GM19351 (cell line): ENCODE data around the gene EPS8.
"Not testable (repeated sequence)": the region's sequence is repeated elsewhere in the genome, so short reads cannot be mapped to it uniquely, and the experiment has no call there.

Experiments used
- ATAC-seq: cut with Tn5 transposase; IDR thresholded peaks from one replicate; pipeline ENCODE4 v1.9.1; 2021; ENCODE audit warnings: mild to moderate bottlenecking, moderate library complexity; ENCODE audit not compliant: unreplicated experiment

The EPS8 gene

DNA sequence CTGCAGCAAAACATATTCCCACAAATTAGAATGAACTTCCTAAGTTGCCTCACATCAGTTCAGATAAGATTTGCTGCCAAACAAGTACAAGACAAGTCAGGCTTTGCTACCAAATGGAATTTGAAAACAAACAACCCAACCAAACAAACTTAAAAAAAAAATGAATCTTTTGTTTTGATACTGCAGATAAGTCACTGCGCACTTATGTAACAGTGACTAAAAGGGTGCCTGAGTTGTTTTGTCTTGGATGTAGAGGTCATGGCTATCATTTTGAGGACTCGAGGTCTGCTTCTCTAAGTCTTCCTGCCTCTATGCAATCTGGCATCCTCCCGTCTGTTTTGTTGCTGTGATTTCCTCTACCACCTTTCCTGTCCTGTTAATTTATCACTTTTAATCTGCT lies 11.1 kb upstream of the EPS8 start:
- no peak for ATAC-seq

DNA sequence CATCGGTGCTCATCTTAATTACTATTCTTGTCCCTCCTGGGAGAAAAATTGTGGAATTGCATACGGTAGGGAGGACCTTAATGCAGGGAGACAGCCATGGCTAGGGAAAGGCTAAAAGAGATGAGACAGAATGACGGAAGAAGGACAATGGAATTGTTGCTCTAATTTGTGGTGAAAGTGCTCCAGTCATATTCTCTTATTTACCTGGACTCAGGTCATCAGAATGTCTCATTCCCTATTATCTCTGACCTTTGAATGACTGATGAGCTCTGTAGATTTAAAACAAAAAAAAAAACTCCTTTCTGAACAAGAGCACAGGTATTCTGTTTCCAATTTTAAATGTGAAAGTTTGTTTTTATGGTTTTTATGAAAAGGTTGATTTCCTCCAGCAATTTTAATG lies 8.6 kb upstream of the EPS8 start:
- no peak for ATAC-seq

DNA sequence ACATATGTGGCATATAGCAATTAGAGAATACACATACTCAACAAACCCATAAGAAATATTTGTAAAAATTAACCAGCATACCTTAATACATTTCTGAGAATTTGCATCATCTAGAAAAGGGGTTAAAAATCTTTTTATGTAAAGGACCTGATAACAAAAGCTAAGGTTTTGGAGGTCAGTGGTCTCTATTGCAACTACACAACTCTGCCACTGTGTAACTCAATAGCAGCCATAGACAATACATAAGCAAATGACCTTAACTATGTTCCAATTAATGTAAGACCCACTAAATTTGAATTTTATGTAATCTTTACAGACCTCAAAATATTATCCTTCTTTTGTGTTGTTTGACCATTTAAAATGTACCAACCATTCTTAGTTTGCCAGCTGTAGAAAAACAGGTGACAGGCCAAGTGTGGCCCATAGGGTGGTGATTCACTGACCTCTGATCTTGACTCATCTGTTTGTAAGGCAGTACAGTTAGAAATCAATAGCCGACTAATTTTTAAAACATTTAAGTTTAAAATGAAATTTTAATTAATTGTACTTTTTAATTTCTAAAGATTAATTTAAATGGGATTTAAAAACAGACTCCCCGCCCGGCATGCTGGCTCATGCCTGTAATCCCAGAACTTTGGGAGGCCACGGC lies 7.4 kb upstream of the EPS8 start:
- no peak for ATAC-seq

DNA sequence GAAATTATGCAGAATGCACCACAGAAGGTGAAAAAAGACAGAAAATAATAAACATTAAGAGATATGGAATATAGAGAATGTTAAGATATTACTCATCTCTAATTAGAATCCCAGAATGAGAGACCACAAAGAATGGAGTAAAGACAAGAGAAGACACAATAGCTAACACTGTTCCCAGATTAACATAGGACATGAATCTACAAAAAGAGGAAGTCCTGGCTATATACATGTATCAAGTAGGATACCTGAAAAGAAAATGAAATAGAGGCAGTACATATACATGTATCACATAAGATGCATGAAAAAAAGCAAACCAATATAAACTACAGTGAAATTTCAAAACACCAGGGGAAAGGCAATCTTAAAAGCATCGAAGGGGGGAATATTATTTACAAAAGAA lies 5.6 kb upstream of the EPS8 start:
- ATAC-seq, result no peak

DNA sequence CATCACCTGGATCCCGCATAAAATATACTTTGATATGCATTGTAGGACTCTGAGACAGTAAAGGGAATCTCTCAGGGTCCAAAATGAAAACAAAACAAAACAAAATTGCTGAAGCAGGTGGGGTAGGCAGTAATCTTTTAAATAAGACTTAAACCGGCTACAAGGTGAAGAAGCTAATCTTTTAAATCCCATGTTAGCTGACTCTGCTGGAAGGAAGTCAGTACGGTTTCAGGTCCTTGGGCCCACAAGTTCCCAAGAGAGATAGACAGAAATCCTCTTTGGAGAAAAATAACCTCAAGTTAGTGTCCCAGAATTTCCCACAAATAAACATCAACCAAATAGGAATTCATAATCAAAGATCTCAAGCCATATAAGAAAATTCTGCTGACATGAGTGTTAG lies 5.0 kb upstream of the EPS8 start:
- ATAC-seq, result no peak

DNA sequence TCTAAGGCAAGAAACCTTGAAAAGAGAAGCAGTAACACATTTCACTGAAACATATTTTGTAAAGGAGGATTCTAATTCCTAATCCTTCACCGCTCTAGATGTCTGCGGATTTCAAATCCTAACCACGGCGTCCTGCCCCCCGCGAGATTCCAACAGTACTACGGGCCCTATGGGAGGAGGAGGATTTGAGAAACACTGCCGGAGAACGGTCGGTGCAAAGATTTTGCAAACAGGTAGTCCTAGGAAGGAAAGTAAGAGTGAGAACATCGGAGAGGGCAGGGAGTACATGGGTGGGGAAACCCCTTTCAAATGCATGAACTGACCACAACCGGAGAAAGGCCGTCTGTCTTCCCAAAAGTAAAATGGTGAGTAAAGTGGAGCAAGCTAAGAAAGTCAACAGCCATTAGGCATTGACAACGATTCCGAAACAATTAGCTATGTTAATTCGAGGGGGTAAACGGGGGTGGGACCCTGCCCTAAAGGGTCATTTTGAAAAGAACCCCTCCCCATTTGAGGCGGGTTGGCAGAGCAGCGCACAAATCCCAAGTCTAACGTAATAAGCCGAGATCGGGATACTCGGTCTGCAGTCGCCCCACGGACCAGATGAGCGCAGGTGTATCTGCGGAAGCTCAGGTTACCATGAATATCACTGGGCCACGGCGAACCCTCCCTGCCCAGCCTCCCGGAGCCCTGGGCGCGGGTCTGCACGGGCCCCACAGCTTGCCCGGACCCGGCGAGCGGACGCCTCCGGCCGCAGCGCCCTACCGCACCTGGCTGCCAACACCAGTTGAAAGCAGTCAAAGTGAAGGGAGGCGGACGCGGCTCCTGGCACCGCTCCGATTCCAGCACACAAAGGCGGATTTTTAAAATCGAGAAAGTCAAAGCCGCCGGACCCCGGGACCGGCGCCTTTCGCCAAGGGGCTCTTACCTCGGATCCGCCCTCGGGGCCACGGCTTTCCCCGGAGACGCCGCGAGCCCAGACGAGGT lies 662 bp downstream of the EPS8 start:
- peak; percentile 38 for ATAC-seq

DNA sequence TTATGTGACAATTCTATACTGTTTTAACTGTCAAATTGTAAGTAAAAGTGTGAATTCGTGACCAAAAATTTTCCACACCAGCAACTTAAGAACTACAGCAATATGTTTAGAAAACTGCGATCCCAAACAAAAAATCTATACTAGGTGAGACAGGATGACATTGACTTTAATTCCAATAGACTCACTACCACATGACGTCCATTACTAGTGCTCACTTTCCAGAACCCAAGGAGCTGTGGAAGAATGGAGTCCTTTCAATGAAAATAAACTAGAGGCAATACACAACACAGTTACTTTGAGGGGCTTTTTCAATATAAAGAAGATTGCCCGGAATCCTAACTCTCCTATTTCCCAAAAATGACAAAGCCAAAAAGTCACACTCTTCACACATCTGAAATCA lies 1.4 kb downstream of the EPS8 start:
- ATAC-seq, result no peak

DNA sequence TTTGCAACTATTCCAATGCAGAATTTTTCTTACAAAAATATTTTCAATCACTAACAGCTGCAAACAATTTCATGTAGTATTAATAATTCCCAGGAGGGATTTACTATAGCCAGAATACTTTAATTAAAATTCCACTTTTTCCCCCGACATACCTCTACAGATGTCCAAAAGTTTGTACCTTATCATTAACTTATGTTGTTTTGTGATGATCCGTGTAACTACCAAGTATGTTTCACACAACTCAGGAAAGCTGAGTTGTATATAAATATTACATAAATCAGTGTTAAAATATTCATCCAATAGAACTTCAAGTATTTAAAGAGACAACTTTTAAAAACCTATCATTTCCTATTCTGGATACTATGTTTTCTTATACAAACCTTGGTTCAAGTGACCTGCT lies 2.4 kb downstream of the EPS8 start:
- no peak for ATAC-seq

DNA sequence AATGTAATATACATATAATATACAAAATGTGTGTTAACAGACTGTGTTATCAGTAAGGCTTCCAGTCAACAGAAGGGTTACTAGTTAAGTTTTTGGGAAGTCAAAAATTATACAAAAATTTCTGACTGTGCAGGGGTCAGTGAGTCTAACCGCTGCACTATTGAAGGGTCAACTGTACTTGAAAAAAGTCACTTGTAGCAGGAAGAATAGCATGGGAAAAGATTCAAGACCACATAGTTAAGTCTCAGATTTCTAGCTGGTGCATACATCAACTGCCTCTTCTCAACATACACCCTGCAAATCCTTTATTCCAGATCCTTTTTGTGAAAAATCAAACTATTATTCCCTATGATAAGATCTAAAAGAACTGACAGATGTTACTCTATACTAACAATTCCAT lies 5.9 kb downstream of the EPS8 start:
- ATAC-seq, result no peak

DNA sequence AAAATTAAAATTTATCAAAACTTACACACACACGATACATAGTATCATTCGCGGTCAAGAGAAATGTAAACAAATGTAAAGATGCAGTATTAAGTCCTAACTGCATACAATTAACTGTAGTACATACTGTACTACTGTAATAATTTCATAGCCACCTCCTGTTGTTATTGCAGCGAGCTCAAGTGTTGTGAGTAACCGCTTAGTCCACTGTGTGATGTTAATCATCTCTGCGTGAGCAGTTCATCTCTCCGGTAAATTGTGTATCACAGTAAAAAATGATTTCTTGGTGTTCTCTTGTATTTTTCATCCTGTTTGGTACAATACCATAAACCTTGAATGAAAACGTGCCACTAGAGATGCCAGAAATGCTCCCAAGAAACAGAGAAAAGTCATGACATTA lies 6.5 kb downstream of the EPS8 start:
- ATAC-seq, result no peak

DNA sequence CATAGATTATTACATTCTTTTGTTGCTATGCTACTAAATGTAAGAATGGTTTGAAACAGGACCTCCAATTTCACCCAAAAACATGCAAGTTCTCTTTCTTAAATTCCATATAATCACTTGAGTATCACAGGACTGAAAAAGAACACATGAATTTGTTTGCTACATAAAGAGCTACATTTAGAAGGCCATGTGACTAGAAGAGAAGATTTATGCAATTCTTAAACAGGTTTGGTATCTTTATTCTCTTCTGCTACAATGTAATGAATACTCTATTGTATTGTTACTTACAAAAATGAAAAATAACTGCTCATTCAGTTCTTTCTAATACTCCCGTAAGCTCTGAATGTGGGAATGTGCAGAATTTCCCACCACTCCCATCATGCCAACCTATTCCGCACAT lies 9.3 kb downstream of the EPS8 start:
- no peak for ATAC-seq

DNA sequence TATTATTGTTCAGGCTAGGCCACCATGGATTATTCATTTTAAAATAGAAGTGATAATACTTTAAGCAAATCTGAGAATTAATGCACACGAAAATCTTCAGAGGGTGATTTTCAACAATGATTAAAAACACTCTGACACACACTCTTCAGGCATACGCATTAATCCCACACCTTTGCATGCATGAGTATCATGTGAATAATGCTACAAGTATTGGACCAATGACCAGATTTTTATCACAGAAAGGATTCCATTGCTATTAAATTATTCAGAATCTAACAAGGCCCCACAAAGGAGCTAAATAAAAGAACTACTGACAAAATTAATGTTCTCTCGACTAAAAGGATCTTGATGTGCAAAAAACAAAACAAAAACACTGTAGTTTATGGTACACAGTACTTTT lies 11.1 kb downstream of the EPS8 start:
- ATAC-seq, result no peak

DNA sequence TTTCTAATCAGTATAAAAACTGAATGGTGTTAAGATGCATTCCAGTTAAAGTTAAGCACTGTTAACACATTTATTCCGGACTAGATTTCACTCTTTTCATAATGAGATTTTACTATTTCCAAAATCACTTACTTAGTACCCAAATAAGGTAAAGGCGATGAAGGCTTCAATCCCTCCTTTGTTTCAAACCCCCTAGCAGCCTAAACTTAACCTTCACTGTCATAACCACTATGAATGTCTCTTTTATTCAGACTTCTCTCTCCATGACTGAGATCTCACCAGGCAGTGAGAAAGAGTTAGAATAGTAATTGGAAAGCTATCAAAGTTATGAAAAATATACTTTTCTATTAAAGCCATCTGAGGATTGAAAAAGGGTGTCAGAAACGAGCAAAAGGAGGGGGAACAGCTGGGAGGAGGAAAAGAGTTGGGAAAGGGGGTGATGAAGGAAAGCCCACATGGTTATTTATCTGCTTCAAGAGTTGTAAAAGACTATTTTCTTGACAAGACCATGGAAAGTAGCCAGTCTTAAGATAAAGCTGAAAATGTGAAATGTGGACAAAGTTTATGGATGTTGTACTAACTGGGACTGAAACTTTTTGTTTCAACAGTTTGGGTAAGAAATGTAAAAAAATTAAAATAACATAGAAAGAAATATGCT lies 11.7 kb downstream of the EPS8 start:
- ATAC-seq, result no peak

DNA sequence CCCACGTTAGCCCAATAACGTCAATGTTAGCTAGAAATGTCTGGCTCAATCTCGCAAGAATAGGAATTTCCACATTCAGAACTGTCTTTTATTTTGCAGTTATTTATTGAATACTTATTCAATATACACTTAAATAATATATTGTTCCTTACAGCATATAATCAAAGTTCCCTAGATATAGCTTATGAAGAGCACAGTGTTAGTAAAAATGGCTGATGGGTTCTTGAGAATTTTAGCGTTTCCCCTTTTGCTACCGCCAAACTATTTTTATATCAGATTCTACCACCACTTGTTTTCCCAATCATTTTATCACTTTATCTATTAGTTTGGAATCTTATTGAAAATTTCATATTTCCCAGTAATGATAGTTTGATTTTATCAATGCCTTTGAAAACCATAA lies 12.7 kb downstream of the EPS8 start:
- ATAC-seq, result no peak

DNA sequence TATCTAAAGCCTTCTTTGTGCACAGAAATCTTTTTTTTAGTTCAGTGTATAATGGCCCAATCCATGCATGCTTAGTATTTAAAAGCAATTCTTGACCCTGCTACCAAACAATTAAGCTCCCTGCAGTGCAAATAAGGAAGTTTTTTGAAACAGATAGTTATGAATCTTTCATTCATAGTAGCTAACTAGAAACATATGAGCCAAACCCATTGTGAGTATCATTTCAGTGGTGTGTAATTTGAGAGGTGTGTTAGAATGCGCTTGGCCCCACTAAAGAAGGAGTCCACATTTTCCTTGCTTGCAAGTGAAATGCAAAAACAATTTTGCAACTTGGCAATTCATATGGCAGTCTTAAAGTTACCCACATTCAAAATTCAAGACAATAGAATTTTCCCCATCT lies 14.4 kb downstream of the EPS8 start:
- ATAC-seq, result no peak

DNA sequence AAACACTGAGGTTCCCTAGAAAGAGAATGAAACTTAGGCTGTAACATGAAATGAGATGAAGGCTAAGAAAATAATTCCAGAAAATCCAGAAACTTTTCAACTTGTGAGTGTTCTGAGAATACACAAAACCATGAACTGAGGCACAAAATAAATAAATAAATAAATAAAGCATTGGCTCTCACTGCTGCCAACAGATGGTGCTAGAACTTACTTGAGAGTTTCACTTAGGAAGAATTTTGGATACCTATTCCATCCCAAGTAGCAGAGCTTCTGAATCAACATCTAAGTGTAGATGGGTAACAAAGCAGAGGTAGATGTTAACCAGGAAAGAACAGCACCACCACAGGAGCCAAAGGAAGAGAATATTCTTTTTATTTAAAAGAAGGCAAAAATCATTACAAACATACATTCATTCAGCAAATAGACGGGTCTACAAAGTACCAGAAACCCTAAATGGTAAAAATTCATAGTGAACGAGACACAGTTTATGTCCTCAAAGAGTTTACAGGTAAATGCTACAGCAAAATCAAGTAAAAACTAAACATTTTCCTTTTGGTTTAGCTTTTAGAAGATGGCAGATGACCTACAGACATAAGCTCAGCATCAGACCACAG lies 16.7 kb downstream of the EPS8 start:
- no peak for ATAC-seq

DNA sequence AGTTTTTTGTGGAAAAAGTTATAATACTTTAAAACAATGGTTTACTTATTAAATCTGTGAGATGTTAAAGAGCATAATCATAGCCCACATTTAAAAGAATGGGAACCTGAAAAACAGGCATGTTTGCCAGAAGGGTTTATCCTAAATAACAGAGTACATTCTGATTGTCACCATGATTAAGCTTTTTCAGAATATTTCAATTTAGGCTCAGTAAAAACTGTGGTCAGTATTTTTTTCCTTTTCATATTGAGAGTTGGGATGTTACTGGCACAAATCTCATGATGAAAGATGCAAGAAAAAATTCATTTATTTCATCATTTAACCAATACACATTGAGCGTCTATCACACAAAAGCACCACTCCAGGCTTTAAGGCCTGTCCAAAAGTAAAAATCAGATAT lies 18.6 kb downstream of the EPS8 start:
- ATAC-seq, result no peak

DNA sequence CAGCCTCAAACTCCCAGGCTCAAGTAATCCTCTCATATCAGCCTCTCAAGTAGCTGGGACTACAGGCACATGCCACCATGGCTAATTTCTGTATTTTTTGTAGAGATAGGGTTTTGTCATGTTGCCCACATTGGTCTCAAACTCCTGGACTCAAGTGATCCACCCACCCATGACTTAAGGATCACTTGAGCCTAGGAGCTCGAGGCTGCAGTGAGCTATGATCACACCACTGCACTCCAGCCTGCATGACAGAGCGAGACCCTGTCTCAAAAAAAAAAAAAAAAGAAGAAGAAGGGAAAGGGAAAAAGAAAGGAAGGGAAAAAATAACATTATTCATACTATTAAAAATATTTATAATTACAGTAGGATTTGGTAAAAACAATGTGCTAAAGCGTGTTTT lies 19.2 kb downstream of the EPS8 start:
- ATAC-seq, result no peak

DNA sequence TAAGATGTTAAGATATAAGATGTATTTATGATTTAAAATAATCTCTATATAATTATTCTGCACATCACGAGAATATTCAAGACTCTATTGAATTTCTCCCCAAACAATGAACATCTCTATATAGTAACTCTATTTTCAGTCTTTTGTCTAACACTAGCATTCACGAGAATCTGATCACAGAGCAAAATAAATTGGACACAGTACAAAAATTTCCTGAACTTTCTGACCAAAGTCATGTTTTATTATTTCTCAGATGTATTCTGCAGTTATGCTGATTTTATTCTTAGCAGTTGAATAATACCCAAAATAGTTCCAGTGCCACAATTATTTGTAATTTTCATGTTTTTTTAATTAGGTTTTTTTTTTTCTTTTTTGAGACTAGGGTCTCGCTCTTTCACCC lies 19.6 kb downstream of the EPS8 start:
- no peak for ATAC-seq

DNA sequence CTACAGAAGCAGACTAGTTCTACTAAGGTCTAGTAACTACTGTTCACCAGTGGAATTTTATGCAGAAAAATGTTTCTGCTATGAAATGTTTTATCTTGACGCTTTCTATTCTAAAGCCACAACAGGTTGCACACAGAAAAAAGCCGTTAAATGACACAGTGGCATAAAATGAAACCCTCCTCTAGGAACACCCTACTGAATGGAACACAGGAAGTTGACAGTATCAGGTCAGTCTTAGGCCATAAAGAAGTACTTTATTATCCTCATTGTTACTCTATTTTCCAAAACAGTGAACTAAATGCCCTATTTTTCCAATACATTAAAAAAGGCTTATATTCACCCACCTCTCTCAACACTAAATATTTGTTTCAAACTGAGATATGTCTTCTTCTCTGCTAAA lies 21.9 kb downstream of the EPS8 start:
- no peak for ATAC-seq

DNA sequence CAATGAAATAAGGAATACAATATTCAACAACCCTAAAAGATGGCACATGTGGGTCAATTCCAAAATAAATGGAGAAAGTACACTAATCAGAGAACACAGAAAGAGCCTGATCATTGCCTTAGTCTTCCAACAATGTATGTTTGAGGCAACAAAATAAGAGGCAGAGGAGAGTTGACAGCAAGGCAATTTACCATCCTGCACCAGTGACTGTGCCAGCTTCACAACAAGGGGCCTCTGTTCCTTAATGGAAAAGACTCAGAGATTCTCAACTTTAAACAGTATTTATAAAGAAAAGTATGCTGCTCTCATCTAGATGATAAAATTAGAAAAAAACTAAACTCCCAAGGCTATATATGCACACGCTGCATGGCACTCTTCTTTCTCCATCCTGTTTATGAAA lies 25.9 kb downstream of the EPS8 start:
- ATAC-seq, result no peak

DNA sequence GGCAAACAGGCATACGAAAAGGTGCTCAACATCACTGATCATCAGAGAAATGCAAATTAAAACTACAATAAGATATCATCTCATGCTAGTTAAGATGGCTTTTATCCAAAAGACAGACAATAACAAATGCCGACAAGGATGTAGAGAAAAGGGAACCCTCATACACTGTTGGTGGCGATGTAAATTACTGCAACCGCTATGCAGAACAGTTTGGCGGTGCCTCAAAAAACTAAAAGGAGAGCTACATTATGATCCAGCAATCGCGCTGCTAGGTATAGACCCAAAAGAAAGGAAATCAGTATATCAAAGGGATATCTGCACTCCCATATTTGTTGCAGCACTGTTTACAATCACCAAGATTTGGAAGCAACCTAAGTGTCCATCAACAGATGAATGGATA lies 27.0 kb downstream of the EPS8 start:
- not testable (repeated sequence) for ATAC-seq
